Measurements from ENCODE around the gene SLC30A7. TPM values are rescaled to one million over a fixed set of nuclear protein-coding genes. Genes with fewer than 3 reads are reported as not detected.

Gene SLC30A7
- polyA plus RNA-seq, 1 of the 3 experiments (the other 2 are of a cell fraction), result 4.0 TPM

- H4K20me1 ChIP-seq (ENCODE audit: insufficient read depth), result no peaks in the 10 kb centered on the region
- H3K9me2 ChIP-seq, result no peaks in the 10 kb centered on the region
- WGBS (ENCODE audit: low lambda C conversion rate), result over 99% methylated on average over 9 of the region's 9 CpGs
- CTCF ChIA-PET, result interaction anchor here (0.9 to 1.5 kb wide), 3 partner anchors 297 to 368 kb away, joined by 3 to 6 read pairs (median 4); no protein-coding TSS in a partner anchor
- H3K27me3 ChIP-seq (ENCODE audit: insufficient read depth), result no peaks in the 10 kb centered on the region
- no peak overlapping the region for H2AFZ ChIP-seq (ENCODE audit: low read depth)
- no peak overlapping the region for H3K9ac ChIP-seq
- no peak for DNase-seq
- no peak overlapping the region for H3K27ac ChIP-seq (ENCODE audit: low read depth in 2 of 2, low read length in 1 of 2)
- TF ChIP-seq YY1 (IDR thresholded peaks at IDR 0.05; ENCODE audit: low read depth) (no peak), NFIC (IDR thresholded peaks at IDR 0.05; ENCODE audit: borderline replicate concordance) (no peak), TCF12 (IDR thresholded peaks at IDR 0.05) (no peak), RAD21 (IDR thresholded peaks at IDR 0.05; ENCODE audit: low read length) (no peak), EP300 (IDR thresholded peaks at IDR 0.05; ENCODE audit: borderline replicate concordance in 1 of 2, low read depth in 1 of 2, low read length in 1 of 2) (no peak), NRF1 (IDR thresholded peaks at IDR 0.05; ENCODE audit: low read depth, low read length) (no peak), REST (IDR thresholded peaks at IDR 0.05; ENCODE audit: low read depth, low read length) (no peak), ELF1 (IDR thresholded peaks at IDR 0.05) (no peak), RXRA (IDR thresholded peaks at IDR 0.05; ENCODE audit: borderline replicate concordance, low read depth) (no peak), RCOR1 (IDR thresholded peaks at IDR 0.05; ENCODE audit: low read length) (no peak), JUND (IDR thresholded peaks at IDR 0.05) (no peak), RFX5 (IDR thresholded peaks at IDR 0.05; ENCODE audit: low read length) (no peak), MXI1 (IDR thresholded peaks at IDR 0.05; ENCODE audit: low read depth, low read length) (no peak), TAF1 (IDR thresholded peaks at IDR 0.05; ENCODE audit: borderline replicate concordance, low read depth, low read length) (no peak), USF1 (IDR thresholded peaks at IDR 0.05; ENCODE audit: borderline replicate concordance, low read depth) (no peak), FOXM1 (IDR thresholded peaks at IDR 0.05; ENCODE audit: low read depth) (no peak), CHD2 (IDR thresholded peaks at IDR 0.05; ENCODE audit: low read length, partially characterized antibody) (no peak), SMC3 (IDR thresholded peaks at IDR 0.05; ENCODE audit: low read depth, low read length) (no peak), GATA2 (CRISPR knock-in tag; IDR thresholded peaks at IDR 0.05) (no peak)
- H3K36me3 ChIP-seq (replicated peaks in 1 of 2; ENCODE audit: control insufficient read depth in 1 of 2, insufficient read depth in 2 of 2, low read length in 1 of 2), result peaks cover 35 to 40% of the 10 kb centered on the region in 2 experiments
- H3K79me2 ChIP-seq (ENCODE audit: insufficient read depth), result peaks cover 24% of the 10 kb centered on the region
- no peaks in the 10 kb centered on the region for H3F3A ChIP-seq (replicated peaks; ENCODE audit: insufficient read depth)
- no peaks in the 10 kb centered on the region for H3K4me1 ChIP-seq (ENCODE audit: control insufficient read depth in 1 of 2, insufficient read depth in 2 of 2, low read depth in 1 of 2, low read length in 1 of 2)
- H3K4me2 ChIP-seq, result no peak overlapping the region
- H3K9me3 ChIP-seq, result no peaks in the 10 kb centered on the region
- H3K4me3 ChIP-seq (ENCODE audit: low read depth in 2 of 2, low read length in 1 of 2), result no peak overlapping the region
- POLR2A ChIA-PET, result no interaction called here
These were observed 45.8 kb downstream of the SLC30A7 start for GRCh38 chr1:100941580-100942216.
